Measurements from ENCODE around the gene NT5DC2.

NT5DC2 gene

GRCh38 chr3:52524752-52525679 lies 8.6 kb downstream of the NT5DC2 start:
- no peak for DNase-seq (ENCODE audit: low read depth in 2 of 2)

GRCh38 chr3:52524258-52524751 lies 9.4 kb downstream of the NT5DC2 start:
- DNase-seq (ENCODE audit: low read depth in 2 of 2) = no peak

GRCh38 chr3:52523386-52524257 lies 10.0 kb downstream of the NT5DC2 start:
- DNase-seq (ENCODE audit: low read depth in 2 of 2) = no peak

- no peak for DNase-seq (ENCODE audit: low read depth in 2 of 2)
Observed at GRCh38 chr3:52522651-52523251, 10.9 kb downstream of the NT5DC2 start.

GRCh38 chr3:52521881-52522650 lies 11.6 kb downstream of the NT5DC2 start:
- DNase-seq (ENCODE audit: low read depth in 2 of 2) = no peak

GRCh38 chr3:52521488-52521824 lies 12.2 kb downstream of the NT5DC2 start:
- no peak for DNase-seq (ENCODE audit: low read depth in 2 of 2)

- no peak for DNase-seq (ENCODE audit: low read depth in 2 of 2)
Observed at GRCh38 chr3:52520716-52521487, 12.8 kb downstream of the NT5DC2 start.

- no peak for DNase-seq (ENCODE audit: low read depth in 2 of 2)
Observed at GRCh38 chr3:52520141-52520667, 13.5 kb downstream of the NT5DC2 start.

GRCh38 chr3:52519445-52520140 lies 14.1 kb downstream of the NT5DC2 start:
- no peak for DNase-seq (ENCODE audit: low read depth in 2 of 2)

- no peak for DNase-seq (ENCODE audit: low read depth in 2 of 2)
Observed at GRCh38 chr3:52518723-52519444, 14.8 kb downstream of the NT5DC2 start.

GRCh38 chr3:52517796-52518722 lies 15.6 kb downstream of the NT5DC2 start:
- no peak for DNase-seq (ENCODE audit: low read depth in 2 of 2)

GRCh38 chr3:52516509-52517195 lies 17.0 kb downstream of the NT5DC2 start:
- DNase-seq (ENCODE audit: low read depth in 2 of 2) = no peak

GRCh38 chr3:52515192-52515591 lies 18.5 kb downstream of the NT5DC2 start:
- no peak for DNase-seq (ENCODE audit: low read depth in 2 of 2)

GRCh38 chr3:52514576-52514975 lies 19.1 kb downstream of the NT5DC2 start:
- no peak for DNase-seq (ENCODE audit: low read depth in 2 of 2)

- no peak for DNase-seq (ENCODE audit: low read depth in 2 of 2)
Observed at GRCh38 chr3:52513281-52513680, 20.4 kb downstream of the NT5DC2 start.

GRCh38 chr3:52512727-52513126 lies 20.9 kb downstream of the NT5DC2 start:
- no peak for DNase-seq (ENCODE audit: low read depth in 2 of 2)

- no peak for DNase-seq (ENCODE audit: low read depth in 2 of 2)
Observed at GRCh38 chr3:52512105-52512504, 21.6 kb downstream of the NT5DC2 start.
